Measurements from ENCODE around the gene MNDA.

The MNDA gene

GRCh38 chr1:158800526-158800925 is 30.6 kb upstream of the MNDA start:
- TF ChIP-seq ZNF8 (CRISPR knock-in tag; IDR thresholded peaks at IDR 0.05) (no peak), CSDC2 (CRISPR knock-in tag; IDR thresholded peaks at IDR 0.05) (no peak), ARNTL (CRISPR knock-in tag; IDR thresholded peaks at IDR 0.05; ENCODE audit: borderline replicate concordance, low read depth) (no peak)
- ATAC-seq = no peak

GRCh38 chr1:158801396-158801795 is 29.8 kb upstream of the MNDA start:
- no peak for TF ChIP-seq CSDC2 (CRISPR knock-in tag; IDR thresholded peaks at IDR 0.05)
- no peak for TF ChIP-seq POU6F1 (CRISPR knock-in tag; IDR thresholded peaks at IDR 0.05; ENCODE audit: borderline replicate concordance, low read depth)
- TF ChIP-seq BACH2 (CRISPR knock-in tag; IDR thresholded peaks at IDR 0.05; ENCODE audit: borderline replicate concordance) = no peak
- TF ChIP-seq TSHZ2 (CRISPR knock-in tag; IDR thresholded peaks at IDR 0.05) = no peak
- TF ChIP-seq ZC3H10 (CRISPR knock-in tag; IDR thresholded peaks at IDR 0.05) = no peak
- TF ChIP-seq ISL1 (CRISPR knock-in tag; IDR thresholded peaks at IDR 0.05) = no peak
- no peak for TF ChIP-seq ESRRG (CRISPR knock-in tag; IDR thresholded peaks at IDR 0.05)
- no peak for TF ChIP-seq ZFP3 (CRISPR knock-in tag; IDR thresholded peaks at IDR 0.05)
- no peak for TF ChIP-seq OSR1 (CRISPR knock-in tag; IDR thresholded peaks at IDR 0.05)
- no peak for TF ChIP-seq TOX (CRISPR knock-in tag; IDR thresholded peaks at IDR 0.05; ENCODE audit: borderline replicate concordance)
- no peak for TF ChIP-seq ZNF70 (CRISPR knock-in tag; IDR thresholded peaks at IDR 0.05)
- TF ChIP-seq GLIS3 (CRISPR knock-in tag; IDR thresholded peaks at IDR 0.05) = no peak
- TF ChIP-seq ZFP30 (CRISPR knock-in tag; IDR thresholded peaks at IDR 0.05) = no peak
- TF ChIP-seq SNAI2 (CRISPR knock-in tag; IDR thresholded peaks at IDR 0.05) = no peak
- no peak for TF ChIP-seq TCF4 (CRISPR knock-in tag; IDR thresholded peaks at IDR 0.05; ENCODE audit: borderline replicate concordance)
- TF ChIP-seq RARB (CRISPR knock-in tag; IDR thresholded peaks at IDR 0.05) = no peak
- no peak for TF ChIP-seq PATZ1 (CRISPR knock-in tag; IDR thresholded peaks at IDR 0.05; ENCODE audit: borderline replicate concordance)
- TF ChIP-seq CSRNP3 (CRISPR knock-in tag; IDR thresholded peaks at IDR 0.05) = no peak
- TF ChIP-seq PPARA (CRISPR knock-in tag; IDR thresholded peaks at IDR 0.05; ENCODE audit: borderline replicate concordance) = no peak
- no peak for TF ChIP-seq ZNF8 (CRISPR knock-in tag; IDR thresholded peaks at IDR 0.05)
- no peak for ATAC-seq

GRCh38 chr1:158803678-158804077 is 27.5 kb upstream of the MNDA start:
- ATAC-seq = no peak
- TF ChIP-seq GLIS3 (CRISPR knock-in tag; IDR thresholded peaks at IDR 0.05) (no peak), ISL1 (CRISPR knock-in tag; IDR thresholded peaks at IDR 0.05) (no peak), TOX (CRISPR knock-in tag; IDR thresholded peaks at IDR 0.05; ENCODE audit: borderline replicate concordance) (no peak), RARB (CRISPR knock-in tag; IDR thresholded peaks at IDR 0.05) (no peak), ZNF565 (CRISPR knock-in tag; conservative IDR thresholded peaks at IDR 0.05; ENCODE audit: low read depth) (no peak), CREB5 (CRISPR knock-in tag; IDR thresholded peaks at IDR 0.05; ENCODE audit: low read depth) (no peak), PATZ1 (CRISPR knock-in tag; IDR thresholded peaks at IDR 0.05; ENCODE audit: borderline replicate concordance) (no peak), ZFP30 (CRISPR knock-in tag; IDR thresholded peaks at IDR 0.05) (no peak), CSRNP3 (CRISPR knock-in tag; IDR thresholded peaks at IDR 0.05) (no peak), ESRRG (CRISPR knock-in tag; IDR thresholded peaks at IDR 0.05) (no peak), SNAI2 (CRISPR knock-in tag; IDR thresholded peaks at IDR 0.05) (no peak), PPARA (CRISPR knock-in tag; IDR thresholded peaks at IDR 0.05; ENCODE audit: borderline replicate concordance) (no peak), TCF4 (CRISPR knock-in tag; IDR thresholded peaks at IDR 0.05; ENCODE audit: borderline replicate concordance) (no peak), ZFP3 (CRISPR knock-in tag; IDR thresholded peaks at IDR 0.05) (no peak), POU6F1 (CRISPR knock-in tag; IDR thresholded peaks at IDR 0.05; ENCODE audit: borderline replicate concordance, low read depth) (no peak), ZC3H10 (CRISPR knock-in tag; IDR thresholded peaks at IDR 0.05) (no peak), ARNTL (CRISPR knock-in tag; IDR thresholded peaks at IDR 0.05; ENCODE audit: borderline replicate concordance, low read depth) (no peak)
